NCI-H526 treated with DMSO at 0.1 percent for 48 hours (cell line): ENCODE measurements around the gene C17orf75.
"Not testable (repeated sequence)": the region's sequence is repeated elsewhere in the genome, so short reads cannot be mapped to it uniquely, and the experiment has no call there.

Experiments used
- DNase-seq: peaks from one replicate; lab custom pipeline; 2025; lab: John Stamatoyannopoulos, UW

Gene C17orf75

GRCh38 chr17:32342603-32343325, 791 bp upstream of the C17orf75 start:
- no peak for DNase-seq

- DNase-seq: peak; percentile 34
Observed at GRCh38 chr17:32341141-32341856, 674 bp downstream of the C17orf75 start.

GRCh38 chr17:32335687-32336086, 6.3 kb downstream of the C17orf75 start:
- no peak for DNase-seq

GRCh38 chr17:32335046-32335445, 6.9 kb downstream of the C17orf75 start:
- no peak for DNase-seq

GRCh38 chr17:32333187-32333586, 8.8 kb downstream of the C17orf75 start:
- no peak for DNase-seq

GRCh38 chr17:32331243-32332040, 10.5 kb downstream of the C17orf75 start:
- DNase-seq: no peak

GRCh38 chr17:32330147-32330546, 11.8 kb downstream of the C17orf75 start:
- DNase-seq: no peak

GRCh38 chr17:32327911-32328310, 14.1 kb downstream of the C17orf75 start:
- DNase-seq: no peak

- no peak for DNase-seq
Observed at GRCh38 chr17:32323811-32324491, 18.0 kb downstream of the C17orf75 start.

GRCh38 chr17:32323046-32323445, 18.9 kb downstream of the C17orf75 start:
- DNase-seq: no peak

GRCh38 chr17:32320847-32321246, 21.1 kb downstream of the C17orf75 start:
- DNase-seq: no peak

- not testable (repeated sequence) for DNase-seq
Observed at GRCh38 chr17:32320080-32320479, 21.9 kb downstream of the C17orf75 start.

GRCh38 chr17:32319548-32319905, 22.4 kb downstream of the C17orf75 start:
- peak; percentile 24 for DNase-seq

GRCh38 chr17:32318071-32318470, 23.9 kb downstream of the C17orf75 start:
- DNase-seq: no peak

GRCh38 chr17:32317353-32317752, 24.6 kb downstream of the C17orf75 start:
- no peak for DNase-seq

- not testable (repeated sequence) for DNase-seq
Observed at GRCh38 chr17:32316653-32317052, 25.3 kb downstream of the C17orf75 start.

- DNase-seq: no peak
Observed at GRCh38 chr17:32315171-32315570, 26.8 kb downstream of the C17orf75 start.

- DNase-seq: no peak
Observed at GRCh38 chr17:32314636-32315035, 27.3 kb downstream of the C17orf75 start.

- no peak for DNase-seq
Observed at GRCh38 chr17:32311028-32311536, 30.9 kb downstream of the C17orf75 start.

- DNase-seq: no peak
Observed at GRCh38 chr17:32307658-32308057, 34.3 kb downstream of the C17orf75 start.

- no peak for DNase-seq
Observed at GRCh38 chr17:32305049-32305448, 36.9 kb downstream of the C17orf75 start.

- DNase-seq: no peak
Observed at GRCh38 chr17:32303781-32304288, 38.1 kb downstream of the C17orf75 start.
